ENCODE measurements around the gene RARRES2. TPM values are rescaled to one million over a fixed set of nuclear protein-coding genes. Genes with fewer than 3 reads are reported as not detected.
"Not testable (repeated sequence)": the region's sequence is repeated elsewhere in the genome, so short reads cannot be mapped to it uniquely, and the experiment has no call there.

Gene RARRES2
- not detected in 2 replicates for total RNA-seq (2014; rRNA removed; shearing (Covaris generic))

- H3K27ac ChIP-seq, result no peak within 1 kb of the TSS
- no peaks in the 10 kb centered on the region; the same call in 1 of the 2 replicates for H3K9me3 ChIP-seq (replicated peaks)
- no peak for DNase-seq (ENCODE audit: low read depth in 1 of 2, low spot score in 2 of 2)
- peaks cover 6% of the 10 kb centered on the region; the same call in 1 of the 2 replicates for H3K27me3 ChIP-seq (replicated peaks)
- H3K4me3 ChIP-seq, result no peak within 1 kb of the TSS
- no peaks in the 10 kb centered on the region for H3K36me3 ChIP-seq
- H3K4me1 ChIP-seq (replicated peaks), result no peaks in the 10 kb centered on the region
These were observed at the start of gene RARRES2 for GRCh38 chr7:150341263-150342120. Gene RARRES2, minus strand, starts transcription at chr7:150341629. Its CDS starts 1,020 bp downstream, at chr7:150340609.

DNA sequence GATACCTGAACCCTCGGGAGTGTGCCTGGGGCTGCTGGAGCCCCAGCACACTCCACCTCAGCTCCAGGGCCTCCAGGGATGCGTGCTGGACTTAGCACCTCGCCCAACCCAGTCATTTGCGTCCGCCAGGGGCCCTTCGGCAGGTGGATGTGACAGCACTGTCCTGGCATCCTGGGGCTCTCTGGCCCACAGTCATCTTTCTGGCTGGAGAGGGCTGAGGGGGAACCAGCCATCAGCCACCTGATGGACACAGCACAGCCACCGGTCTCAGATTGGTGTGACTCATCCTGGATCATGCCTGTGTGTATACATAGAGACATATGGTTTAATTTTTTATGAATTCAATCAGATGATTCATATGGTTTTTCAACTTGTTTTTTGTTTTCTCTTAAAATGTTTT lies 48.8 kb upstream of the RARRES2 start:
- no peaks in the 10 kb centered on the region for H3K27me3 ChIP-seq (replicated peaks)
- H3K27ac ChIP-seq, result no peak overlapping the region
- no peak overlapping the region for H3K4me3 ChIP-seq
- H3K9me3 ChIP-seq (replicated peaks), result no peaks in the 10 kb centered on the region
- DNase-seq (ENCODE audit: low read depth in 1 of 2, low spot score in 2 of 2), result no peak
- H3K36me3 ChIP-seq, result no peaks in the 10 kb centered on the region; the same call in 1 of the 2 replicates
- no peaks in the 10 kb centered on the region for H3K4me1 ChIP-seq (replicated peaks)

DNA sequence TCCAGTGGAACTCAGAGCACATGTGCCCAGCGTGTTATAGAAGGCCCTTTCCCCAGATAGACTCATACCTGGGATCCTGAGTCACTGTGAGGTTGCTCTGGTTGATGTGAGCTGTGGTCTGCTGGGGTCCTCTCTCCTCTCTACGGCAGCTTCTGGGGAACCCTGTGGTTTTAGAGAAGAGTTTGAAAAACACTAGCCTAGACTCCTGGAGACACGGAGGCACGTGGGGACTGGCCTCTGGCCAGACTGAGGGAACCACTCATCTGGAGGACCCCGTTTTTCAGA lies 48.0 kb upstream of the RARRES2 start:
- H3K4me3 ChIP-seq, result no peak overlapping the region
- no peaks in the 10 kb centered on the region for H3K27me3 ChIP-seq (replicated peaks)
- no peaks in the 10 kb centered on the region for H3K9me3 ChIP-seq (replicated peaks)
- no peaks in the 10 kb centered on the region for H3K4me1 ChIP-seq (replicated peaks)
- H3K27ac ChIP-seq, result no peak overlapping the region
- DNase-seq (ENCODE audit: low read depth in 1 of 2, low spot score in 2 of 2), result no peak
- no peaks in the 10 kb centered on the region; the same call in 1 of the 2 replicates for H3K36me3 ChIP-seq

DNA sequence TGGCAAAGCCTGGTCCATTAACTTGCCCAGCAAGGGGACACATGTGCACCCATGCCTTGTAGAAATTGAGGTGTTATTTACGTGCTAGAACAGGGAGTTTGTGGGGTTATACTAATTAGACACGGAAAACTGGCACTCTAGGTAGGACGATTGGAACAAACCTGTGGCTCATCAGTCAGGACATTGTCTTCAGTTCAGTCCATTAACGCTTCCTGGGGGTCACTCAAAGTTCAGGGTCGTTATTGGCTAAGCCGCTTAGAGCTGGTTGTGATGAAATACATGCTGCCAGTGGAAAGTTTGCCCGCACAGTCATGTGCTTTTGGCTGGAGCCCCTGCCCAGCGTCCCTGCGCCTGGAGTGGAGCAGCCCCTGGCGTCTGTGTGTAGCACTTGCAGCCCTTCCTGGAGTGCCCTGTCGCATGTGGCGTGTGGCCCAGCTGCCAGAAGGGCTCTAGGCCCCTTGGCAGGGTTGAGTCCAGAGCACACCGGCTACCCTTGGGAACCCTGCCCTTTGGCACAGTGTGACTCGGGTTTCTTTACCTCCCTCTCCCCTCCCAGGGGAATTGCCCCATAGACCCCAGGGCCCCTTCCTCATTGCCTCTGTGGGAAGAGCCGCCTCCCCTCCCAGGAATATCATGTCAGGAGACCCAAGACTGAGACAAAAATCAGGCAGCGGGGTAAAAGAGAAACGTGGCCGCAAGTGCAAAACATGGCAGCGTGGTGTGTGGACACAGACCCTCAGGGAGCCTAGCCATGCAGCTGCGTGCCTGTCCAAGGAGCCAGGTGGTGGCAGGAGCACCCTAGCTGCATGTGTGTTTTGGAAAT lies 47.5 kb upstream of the RARRES2 start:
- H3K9me3 ChIP-seq (replicated peaks), result no peaks in the 10 kb centered on the region
- DNase-seq (ENCODE audit: low read depth in 1 of 2, low spot score in 2 of 2), result no peak
- H3K27me3 ChIP-seq (replicated peaks), result no peaks in the 10 kb centered on the region
- no peak overlapping the region for H3K27ac ChIP-seq
- H3K36me3 ChIP-seq, result no peaks in the 10 kb centered on the region; the same call in 1 of the 2 replicates
- H3K4me3 ChIP-seq, result no peak overlapping the region
- H3K4me1 ChIP-seq (replicated peaks), result no peaks in the 10 kb centered on the region

GRCh38 chr7:150388306-150388705 lies 46.9 kb upstream of the RARRES2 start:
- Histone ChIP-seq H3K4me1 (replicated peaks) (no peaks in the 10 kb centered on the region), H3K4me3 (no peak overlapping the region), H3K27me3 (replicated peaks) (no peaks in the 10 kb centered on the region), H3K27ac (no peak overlapping the region), H3K36me3 (no peaks in the 10 kb centered on the region; the same call in 1 of the 2 replicates), H3K9me3 (replicated peaks) (no peaks in the 10 kb centered on the region)
- DNase-seq (ENCODE audit: low read depth in 1 of 2, low spot score in 2 of 2), result no peak

GRCh38 chr7:150385884-150386283 lies 44.5 kb upstream of the RARRES2 start:
- H3K36me3 ChIP-seq; H3K4me3 ChIP-seq; H3K27me3 ChIP-seq (replicated peaks); H3K4me1 ChIP-seq (replicated peaks); DNase-seq (ENCODE audit: low read depth in 1 of 2, low spot score in 2 of 2); H3K27ac ChIP-seq; H3K9me3 ChIP-seq (replicated peaks): not testable (repeated sequence)

DNA sequence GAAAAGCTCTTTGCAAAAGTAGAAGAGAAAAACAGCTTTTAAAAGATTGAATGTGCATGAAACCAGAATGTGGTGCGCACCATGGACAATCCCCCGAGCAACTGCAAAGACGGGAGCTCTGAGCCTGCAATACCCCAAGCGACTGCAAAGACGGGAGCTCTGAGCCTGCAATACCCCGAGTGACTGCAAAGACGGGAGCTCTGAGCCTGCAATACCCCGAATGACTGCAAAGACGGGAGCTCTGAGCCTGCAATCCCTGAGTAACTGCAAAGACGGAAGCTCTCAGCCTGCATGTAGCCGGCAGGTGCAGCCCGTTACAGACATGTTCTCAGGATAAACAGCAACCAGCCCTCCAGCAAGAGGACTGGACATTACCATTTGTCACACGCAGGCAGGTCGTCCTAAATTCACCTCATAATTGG lies 43.9 kb upstream of the RARRES2 start:
- no peaks in the 10 kb centered on the region for H3K27me3 ChIP-seq (replicated peaks)
- H3K4me1 ChIP-seq (replicated peaks), result no peaks in the 10 kb centered on the region
- DNase-seq (ENCODE audit: low read depth in 1 of 2, low spot score in 2 of 2), result no peak
- no peak overlapping the region for H3K27ac ChIP-seq
- H3K36me3 ChIP-seq, result no peaks in the 10 kb centered on the region
- H3K9me3 ChIP-seq (replicated peaks), result no peaks in the 10 kb centered on the region
- H3K4me3 ChIP-seq, result no peak overlapping the region

GRCh38 chr7:150384406-150385301 lies 43.2 kb upstream of the RARRES2 start:
- Histone ChIP-seq H3K4me1 (replicated peaks) (no peaks in the 10 kb centered on the region), H3K27ac (no peak overlapping the region), H3K9me3 (replicated peaks) (no peaks in the 10 kb centered on the region), H3K27me3 (replicated peaks) (no peaks in the 10 kb centered on the region), H3K36me3 (no peaks in the 10 kb centered on the region), H3K4me3 (no peak overlapping the region)
- no peak for DNase-seq (ENCODE audit: low read depth in 1 of 2, low spot score in 2 of 2)

GRCh38 chr7:150383710-150384397 lies 42.4 kb upstream of the RARRES2 start:
- no peaks in the 10 kb centered on the region for H3K27me3 ChIP-seq (replicated peaks)
- no peaks in the 10 kb centered on the region for H3K4me1 ChIP-seq (replicated peaks)
- no peak for DNase-seq (ENCODE audit: low read depth in 1 of 2, low spot score in 2 of 2)
- H3K36me3 ChIP-seq, result no peaks in the 10 kb centered on the region
- H3K4me3 ChIP-seq, result no peak overlapping the region
- no peak overlapping the region for H3K27ac ChIP-seq
- no peaks in the 10 kb centered on the region for H3K9me3 ChIP-seq (replicated peaks)

DNA sequence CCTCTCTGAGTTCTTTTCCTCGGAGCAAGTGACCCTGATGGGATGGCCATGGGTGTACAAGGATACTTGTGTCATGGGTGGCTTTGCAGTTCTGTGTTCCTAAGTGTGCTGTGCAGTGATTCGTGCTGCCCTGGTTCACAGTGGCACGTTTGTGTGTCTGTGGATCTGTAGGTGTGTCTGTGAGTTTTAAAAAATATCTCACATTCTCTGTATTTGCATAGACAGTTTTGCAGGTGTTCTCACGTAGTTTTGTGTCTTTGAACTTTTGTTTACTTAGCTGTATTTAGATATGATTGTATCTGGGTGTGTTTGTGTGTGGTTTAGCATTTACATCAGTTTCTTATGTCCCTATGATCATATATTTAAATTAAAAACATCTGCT lies 41.4 kb upstream of the RARRES2 start:
- Histone ChIP-seq H3K4me3 (no peak overlapping the region), H3K9me3 (replicated peaks) (no peaks in the 10 kb centered on the region), H3K4me1 (replicated peaks) (peaks cover 9% of the 10 kb centered on the region), H3K27me3 (replicated peaks) (no peaks in the 10 kb centered on the region), H3K36me3 (no peaks in the 10 kb centered on the region), H3K27ac (no peak overlapping the region)
- no peak for DNase-seq (ENCODE audit: low read depth in 1 of 2, low spot score in 2 of 2)

GRCh38 chr7:150382123-150382843 lies 40.9 kb upstream of the RARRES2 start:
- Histone ChIP-seq H3K27ac (no peak overlapping the region), H3K9me3 (replicated peaks) (no peaks in the 10 kb centered on the region), H3K27me3 (replicated peaks) (no peaks in the 10 kb centered on the region), H3K36me3 (no peaks in the 10 kb centered on the region), H3K4me1 (replicated peaks) (peaks cover 12% of the 10 kb centered on the region), H3K4me3 (no peak overlapping the region)
- DNase-seq (ENCODE audit: low read depth in 1 of 2, low spot score in 2 of 2), result no peak

- no peak for DNase-seq (ENCODE audit: low read depth in 1 of 2, low spot score in 2 of 2)
- Histone ChIP-seq H3K27me3 (replicated peaks) (no peaks in the 10 kb centered on the region), H3K36me3 (no peaks in the 10 kb centered on the region), H3K9me3 (replicated peaks) (no peaks in the 10 kb centered on the region), H3K27ac (no peak overlapping the region), H3K4me3 (no peak overlapping the region), H3K4me1 (replicated peaks) (peaks cover 12% of the 10 kb centered on the region)
These were observed 40.3 kb upstream of the RARRES2 start for GRCh38 chr7:150381785-150382122.

Data from SJSA1 (cell line).